Endothelial cell of umbilical vein (primary cell): ENCODE data around the gene RBPJL. TPM values are rescaled to one million over a fixed set of nuclear protein-coding genes. Genes with fewer than 3 reads are reported as not detected.
A peak's percentile ranks its signal among the peaks of the same experiment; 100 is the strongest.

Experiments used
- BruUV-seq: library from RNA; stranded (reverse); fragments of 400-500 nt; replicated peaks from 2 replicates; lab custom pipeline; 2021; lab: Mats Ljungman, UMichigan
- CTCF ChIA-PET: fragments of 300-600, 350-600 bp; sonication (Branson Sonifier 250); formaldehyde crosslinking; loops from one replicate; lab custom pipeline; 2021; ENCODE audit warnings: antibody characterized with exemption, inconsistent platforms; lab: Charles Lee
- POLR2A ChIA-PET: fragments of 300-600, 350-600 bp; sonication (Branson Sonifier 250); formaldehyde crosslinking; loops from one replicate; lab custom pipeline; 2021; ENCODE audit warnings: antibody characterized with exemption, inconsistent platforms; lab: Charles Lee
- DNase-seq: peaks from one replicate; pipeline ENCODE4 v3.0.0-alpha.2; 2011; ENCODE audit warnings: low read depth, low spot score
- FAIRE-seq: peaks from 2 replicates; lab custom pipeline; 2011; peaks lifted over from hg19 to GRCh38; lab: Jason Lieb, UNC
- H2AFZ ChIP-seq: 2 replicates; pipeline ENCODE4 v1.6.0; 2012; ENCODE audit warnings: low read depth, low read length, control low read depth, inconsistent platforms
- H3K27ac ChIP-seq: 2 replicates; pipeline ENCODE4 v1.5.1; 2011; ENCODE audit warnings: low read depth, mild to moderate bottlenecking, control low read depth, low read length, moderate library complexity; ENCODE audit not compliant: insufficient read depth
- H3K27me3 ChIP-seq, 2 experiments: 2 replicates each; pipeline versions ENCODE4 v1.6.0 to v1.6.1; 2011; ENCODE audit warnings: low read length in 2 of 2, mixed read lengths in 1 of 2; ENCODE audit not compliant: control insufficient read depth in 2 of 2, insufficient read depth in 2 of 2
- H3K36me3 ChIP-seq, 2 experiments: 2 replicates in 1 of 2; 3 replicates in 1 of 2; pipeline ENCODE4 v1.5.1; 2011; ENCODE audit warnings: low read length in 2 of 2, mild to moderate bottlenecking in 1 of 2, moderate library complexity in 1 of 2; ENCODE audit not compliant: control insufficient read depth in 2 of 2, insufficient read depth in 2 of 2; ENCODE audit errors: extremely low read depth in 1 of 2
- H3K4me1 ChIP-seq: 3 replicates; pipeline ENCODE4 v1.5.1; 2011; ENCODE audit warnings: mild to moderate bottlenecking, low read length; ENCODE audit not compliant: control insufficient read depth, insufficient read depth; ENCODE audit errors: extremely low read depth
- H3K4me2 ChIP-seq: 2 replicates; pipeline ENCODE4 v1.6.1; 2011; ENCODE audit warnings: low read length, control low read depth, mixed read lengths; ENCODE audit not compliant: insufficient read depth
- H3K4me3 ChIP-seq, 3 experiments: fragments of 200-600 bp in 1 of 3; sonication (generic), shearing (Covaris generic) in 1 of 3; replicated peaks in 1 of 3; 2 replicates each; pipeline ENCODE4 v1.5.1; 2011 to 2016; ENCODE audit warnings: control low read depth in 3 of 3, low read length in 3 of 3, mild to moderate bottlenecking in 2 of 3, inconsistent platforms in 1 of 3, low read depth in 1 of 3, moderate library complexity in 1 of 3; ENCODE audit not compliant: insufficient read depth in 1 of 3
- H3K79me2 ChIP-seq: 2 replicates; pipeline ENCODE4 v1.6.0; 2012; ENCODE audit warnings: low read length, inconsistent platforms; ENCODE audit not compliant: control insufficient read depth, insufficient read depth
- H3K9ac ChIP-seq: replicated peaks from 2 replicates; pipeline ENCODE3; 2011; ENCODE audit warnings: low read length, control low read depth; ENCODE audit not compliant: insufficient read depth; ENCODE audit errors: extremely low read depth
- H3K9me1 ChIP-seq: replicated peaks from 3 replicates; pipeline ENCODE4 v1.6.0; 2011; ENCODE audit warnings: mild to moderate bottlenecking, low read length; ENCODE audit not compliant: control insufficient read depth, insufficient read depth; ENCODE audit errors: extremely low read depth
- H3K9me3 ChIP-seq: replicated peaks from 2 replicates; pipeline ENCODE4 v1.5.1; 2012; ENCODE audit warnings: low read length, inconsistent platforms; ENCODE audit not compliant: control insufficient read depth, insufficient read depth
- H4K20me1 ChIP-seq: replicated peaks from 2 replicates; pipeline ENCODE3; 2011; ENCODE audit warnings: mild to moderate bottlenecking, low read length; ENCODE audit not compliant: control insufficient read depth, insufficient read depth; ENCODE audit errors: extremely low read depth
- CTCF ChIP-seq, 2 donors: IDR thresholded peaks; 1 replicate in 1 of 2; 2 replicates in 1 of 2; pipeline ENCODE4 v1.5.1; 2011; ENCODE audit warnings: low read length in 2 of 2, mild to moderate bottlenecking in 2 of 2, moderate library complexity in 2 of 2, control low read depth in 1 of 2, inconsistent platforms in 1 of 2, low read depth in 1 of 2; ENCODE audit not compliant: insufficient read depth in 1 of 2; ENCODE audit errors: extremely low read depth in 1 of 2
- EZH2 ChIP-seq: IDR thresholded peaks from 2 replicates; pipeline ENCODE4 v1.6.1; 2012; ENCODE audit warnings: borderline replicate concordance, low read depth, mild to moderate bottlenecking, moderate library complexity, low read length, inconsistent platforms; ENCODE audit not compliant: severe bottlenecking
- FOS ChIP-seq: IDR thresholded peaks from 2 replicates; pipeline ENCODE4 v1.6.1; 2011; ENCODE audit warnings: mild to moderate bottlenecking, low read length, moderate library complexity, borderline replicate concordance; ENCODE audit not compliant: insufficient read depth
- GATA2 ChIP-seq: IDR thresholded peaks from 2 replicates; pipeline ENCODE4 v1.7.0; 2011; ENCODE audit warnings: low read depth, mild to moderate bottlenecking, moderate library complexity, mixed read lengths, low read length; ENCODE audit not compliant: insufficient read length, insufficient read depth
- JUN ChIP-seq: IDR thresholded peaks from 2 replicates; pipeline ENCODE4 v1.6.1; 2011; ENCODE audit warnings: borderline replicate concordance, low read depth; ENCODE audit not compliant: insufficient read length, insufficient read depth
- MAX ChIP-seq: IDR thresholded peaks from 2 replicates; pipeline ENCODE4 v1.6.1; 2011; ENCODE audit not compliant: insufficient read depth, insufficient read length
- MYC ChIP-seq: IDR thresholded peaks from one replicate; pipeline ENCODE4 v1.6.1; 2011; ENCODE audit warnings: mild to moderate bottlenecking, low read depth, low read length
- POLR2A ChIP-seq: IDR thresholded peaks from 2 replicates; pipeline ENCODE4 v1.6.1; 2012; ENCODE audit warnings: low read depth, mild to moderate bottlenecking, control low read depth, low read length
- POLR2AphosphoS5 ChIP-seq: IDR thresholded peaks from 2 replicates; pipeline ENCODE4 v1.6.1; 2012; ENCODE audit warnings: low read depth, mild to moderate bottlenecking, control low read depth, low read length, moderate library complexity; ENCODE audit not compliant: insufficient read depth
- dilution Hi-C: fragments of 300-500 bp; cut with MboI; formaldehyde crosslinking; loops from one replicate; pipeline ENCODE4 v1.15.0; 2019; ENCODE audit warnings: low sequenced_read_pairs; ENCODE audit not compliant: extremely low pct_ligation_motif_present
- intact Hi-C: fragments of 100-400 bp; cut with micrococcal nuclease; formaldehyde crosslinking; loops from one replicate; pipeline ENCODE4 v1.10.0; 2022
- polyA plus RNA-seq, 4 experiments: library from polyadenylated mRNA; depleted of rRNA in 3 of 4; stranded (reverse) in 3 of 4; unstranded in 1 of 4; fragments of >200 nt; gene quantifications; 2 replicates each; pipeline versions ENCODE4 v1.2.1 to v1.2.3, GENCODE V29; 2011 to 2012; ENCODE audit warnings: missing spikeins in 1 of 4
- total RNA-seq: library from RNA; stranded (reverse); gene quantifications from 2 replicates; pipeline ENCODE4 v1.2.3, GENCODE V29; 2021

RBPJL gene
- total and polyA plus RNA-seq, 2 donors (not counting 3 experiments of a cell fraction or from before 2014, with no cell fraction given): not detected

- H3K4me1 ChIP-seq: peaks cover 42% of the 10 kb centered on the region
- no peaks in the 10 kb centered on the region for H3K27me3 ChIP-seq
- no peak for FAIRE-seq
- no peaks in the 10 kb centered on the region for H4K20me1 ChIP-seq
- peak overlapping the region; percentile 70 for H3K9ac ChIP-seq
- H3K9me3 ChIP-seq: no peaks in the 10 kb centered on the region
- peaks cover 7% of the 10 kb centered on the region for H3K79me2 ChIP-seq
- dilution Hi-C loops: no loop called here
- ChIA-PET CTCF (interaction anchor here (0.8 to 8.3 kb wide), 10 partner anchors 11 to 412 kb away, joined by 3 to 111 read pairs (median 9); partner anchors contain the start of gene SDC4), POLR2A (interaction anchor here (0.7 to 5.6 kb wide), 2 partner anchors 11 to 78 kb away, joined by 3 to 52 read pairs; partner anchors contain the start of gene SDC4)
- DNase-seq: peak; percentile 59
- intact Hi-C loops: no loop called here
- peak overlapping the region; percentile 28 for H3K4me2 ChIP-seq
- no peaks in the 10 kb centered on the region for H3K36me3 ChIP-seq
- BruUV-seq: no TSS peak
- H3K9me1 ChIP-seq: no peaks in the 10 kb centered on the region
- H2AFZ ChIP-seq: no peak overlapping the region
- TF ChIP-seq FOS (no peak), CTCF (IDR thresholded peaks at IDR 0.05; ENCODE audit: extremely low read depth in 1 of 2, insufficient read depth in 1 of 2, low read depth in 1 of 2, low read length in 2 of 2) (no peak), JUN (no peak), EZH2 (no peak), MAX (no peak), MYC (no peak), POLR2AphosphoS5 (no peak), GATA2 (no peak), POLR2A (no peak)
- no peak overlapping the region for H3K4me3 ChIP-seq
- peak overlapping the region; percentile 91 for H3K27ac ChIP-seq
These were observed 52.4 kb downstream of the RBPJL start for GRCh38 chr20:45359069-45359405.
